Activated T-cell treated with anti-CD3 and anti-CD28 coated beads, Interleukin-2, amount 50 U/mL, for 24 hours (primary cell): ENCODE data around the gene ADGRD1.

ENCODE experiments used
- DNase-seq: peaks from one replicate; pipeline ENCODE4 v3.0.0-alpha.2; 2020
- H3K27ac Mint-ChIP-seq: 2 replicates; pipeline ENCODE4 v1.8.0; 2020; ENCODE audit warnings: mild to moderate bottlenecking, mixed read lengths
- H3K27me3 Mint-ChIP-seq: 2 replicates; pipeline ENCODE4 v1.8.0; 2020; ENCODE audit warnings: mixed read lengths
- H3K36me3 Mint-ChIP-seq: 2 replicates; pipeline ENCODE4 v1.8.0; 2020; ENCODE audit warnings: low read depth, mixed read lengths
- H3K4me1 Mint-ChIP-seq: 2 replicates; pipeline ENCODE4 v1.8.0; 2020; ENCODE audit warnings: low read depth, mixed read lengths
- H3K4me3 Mint-ChIP-seq: 2 replicates; pipeline ENCODE4 v1.8.0; 2020; ENCODE audit warnings: mild to moderate bottlenecking, moderate library complexity, mixed read lengths
- H3K9me3 Mint-ChIP-seq: 2 replicates; pipeline ENCODE4 v1.8.0; 2020; ENCODE audit warnings: mixed read lengths

The ADGRD1 gene

DNA sequence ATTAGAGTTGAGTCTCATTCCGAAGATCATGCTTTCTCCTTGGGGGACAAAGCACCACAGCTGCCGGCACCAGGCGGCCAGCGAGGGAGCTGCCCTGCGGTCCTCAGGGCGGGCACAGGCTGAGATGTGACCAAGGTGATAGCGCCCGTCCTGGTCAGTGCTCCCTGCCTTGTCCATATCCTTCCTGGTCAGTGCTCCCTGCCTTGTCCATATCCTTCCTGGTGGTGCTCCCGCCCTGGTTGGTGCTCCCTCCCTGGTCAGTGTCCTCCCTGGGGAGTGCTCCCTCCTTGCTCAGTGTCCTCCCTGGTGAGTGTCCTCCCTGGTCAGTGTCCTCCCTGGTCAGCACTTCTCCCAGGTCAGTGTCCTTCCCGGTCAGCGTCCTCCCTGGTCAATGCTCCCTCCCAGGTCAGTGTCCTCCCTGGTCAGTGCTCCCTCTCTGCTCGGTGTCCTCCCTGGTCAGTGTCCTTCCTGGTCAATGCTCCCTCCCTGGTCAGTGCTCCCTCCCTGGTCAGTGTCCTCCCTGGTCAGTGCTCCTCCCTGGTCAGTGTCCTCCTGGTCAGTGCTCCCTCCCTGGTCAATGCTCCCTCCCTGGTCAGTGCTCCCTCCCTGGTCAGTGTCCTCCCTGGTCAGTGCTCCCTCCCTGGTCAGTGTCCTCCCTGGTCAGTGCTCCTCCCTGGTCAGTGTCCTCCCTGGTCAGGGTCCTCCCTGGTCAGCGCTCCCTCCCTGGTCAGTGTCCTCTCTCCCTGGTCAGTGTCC is 92.2 kb downstream of the ADGRD1 start:
- Mint-ChIP-seq H3K9me3 (no peaks in the 10 kb centered on the region), H3K4me1 (no peaks in the 10 kb centered on the region), H3K27ac (no peak overlapping the region), H3K36me3 (no peaks in the 10 kb centered on the region), H3K4me3 (no peak overlapping the region), H3K27me3 (no peaks in the 10 kb centered on the region)
- DNase-seq: no peak

GRCh38 chr12:131046813-131047788 is 93.4 kb downstream of the ADGRD1 start:
- H3K9me3 Mint-ChIP-seq: no peaks in the 10 kb centered on the region
- no peaks in the 10 kb centered on the region for H3K4me1 Mint-ChIP-seq
- H3K27ac Mint-ChIP-seq: no peak overlapping the region
- H3K27me3 Mint-ChIP-seq: peaks cover 3% of the 10 kb centered on the region
- DNase-seq: no peak
- no peak overlapping the region for H3K4me3 Mint-ChIP-seq
- H3K36me3 Mint-ChIP-seq: no peaks in the 10 kb centered on the region

GRCh38 chr12:131047789-131048610 is 94.3 kb downstream of the ADGRD1 start:
- no peak for DNase-seq
- H3K9me3 Mint-ChIP-seq: no peaks in the 10 kb centered on the region
- peaks cover 3% of the 10 kb centered on the region for H3K27me3 Mint-ChIP-seq
- H3K4me1 Mint-ChIP-seq: no peaks in the 10 kb centered on the region
- H3K27ac Mint-ChIP-seq: no peak overlapping the region
- no peak overlapping the region for H3K4me3 Mint-ChIP-seq
- no peaks in the 10 kb centered on the region for H3K36me3 Mint-ChIP-seq

DNA sequence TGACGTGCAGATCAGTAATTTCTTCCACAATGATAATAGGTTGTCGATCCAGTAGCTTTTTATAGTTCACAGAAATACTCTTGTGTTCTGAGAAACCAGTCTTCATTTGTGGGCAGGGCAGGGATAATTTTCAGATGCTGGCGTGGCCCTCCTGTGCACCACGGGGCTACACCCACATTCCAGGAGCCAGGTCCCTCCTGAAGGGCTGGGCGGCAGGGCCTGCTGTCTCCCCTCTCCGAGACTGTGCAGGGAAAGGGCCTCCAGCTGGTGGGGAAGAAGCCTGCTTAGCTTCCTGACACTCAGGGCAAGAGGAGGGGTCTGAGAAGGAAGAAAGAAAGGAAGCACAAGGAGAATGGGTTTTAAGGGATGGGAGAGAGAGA is 94.9 kb downstream of the ADGRD1 start:
- Mint-ChIP-seq H3K4me3 (no peak overlapping the region), H3K9me3 (no peaks in the 10 kb centered on the region), H3K4me1 (no peaks in the 10 kb centered on the region), H3K27ac (no peak overlapping the region), H3K36me3 (no peaks in the 10 kb centered on the region), H3K27me3 (peaks cover 6% of the 10 kb centered on the region)
- DNase-seq: no peak

GRCh38 chr12:131049002-131049401 is 95.3 kb downstream of the ADGRD1 start:
- Mint-ChIP-seq H3K36me3 (no peaks in the 10 kb centered on the region), H3K4me3 (no peak overlapping the region), H3K4me1 (no peaks in the 10 kb centered on the region), H3K9me3 (no peaks in the 10 kb centered on the region), H3K27me3 (peaks cover 6% of the 10 kb centered on the region), H3K27ac (no peak overlapping the region)
- no peak for DNase-seq

DNA sequence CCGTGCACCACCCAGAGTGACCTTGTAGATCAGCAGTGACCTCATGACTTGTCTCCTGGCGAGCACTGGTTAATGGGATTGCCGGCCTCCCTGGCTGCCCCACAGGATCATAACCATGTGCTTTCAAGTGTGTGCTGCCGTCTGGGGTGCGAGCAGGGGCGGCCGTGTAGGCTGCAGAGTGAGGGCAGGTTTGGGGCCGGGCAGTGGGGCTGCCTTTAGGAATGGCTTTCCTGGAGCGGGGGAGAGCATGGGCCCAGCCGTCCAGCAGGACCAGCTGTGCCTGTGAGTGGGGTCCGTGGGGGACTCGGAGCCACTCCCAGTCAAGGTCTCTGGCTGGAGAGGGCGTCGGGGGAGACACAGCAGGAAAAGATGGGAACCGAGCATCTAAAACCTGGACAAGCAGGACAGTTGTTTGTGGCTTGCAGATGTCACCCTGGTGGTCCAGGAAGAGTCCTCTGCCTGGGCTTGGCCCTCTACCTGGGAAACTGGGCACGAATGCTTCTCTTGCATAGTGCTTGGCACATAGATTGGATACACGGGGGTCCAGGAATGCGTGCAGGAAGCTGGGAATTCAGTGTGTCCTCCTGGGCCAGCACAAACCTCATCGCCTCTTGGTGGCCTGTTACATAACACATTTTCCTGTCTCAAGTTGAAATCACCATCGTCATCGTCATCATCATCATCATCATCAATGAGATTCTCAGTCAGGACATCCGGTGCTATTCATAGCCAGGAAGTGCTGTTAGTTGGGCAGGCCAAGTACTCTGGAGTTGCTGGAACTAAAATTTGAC is 96.0 kb downstream of the ADGRD1 start:
- no peak for DNase-seq
- H3K27ac Mint-ChIP-seq: no peak overlapping the region
- H3K4me3 Mint-ChIP-seq: no peak overlapping the region
- H3K27me3 Mint-ChIP-seq: peaks cover 6% of the 10 kb centered on the region
- H3K9me3 Mint-ChIP-seq: no peaks in the 10 kb centered on the region
- H3K4me1 Mint-ChIP-seq: no peaks in the 10 kb centered on the region
- H3K36me3 Mint-ChIP-seq: no peaks in the 10 kb centered on the region

DNA sequence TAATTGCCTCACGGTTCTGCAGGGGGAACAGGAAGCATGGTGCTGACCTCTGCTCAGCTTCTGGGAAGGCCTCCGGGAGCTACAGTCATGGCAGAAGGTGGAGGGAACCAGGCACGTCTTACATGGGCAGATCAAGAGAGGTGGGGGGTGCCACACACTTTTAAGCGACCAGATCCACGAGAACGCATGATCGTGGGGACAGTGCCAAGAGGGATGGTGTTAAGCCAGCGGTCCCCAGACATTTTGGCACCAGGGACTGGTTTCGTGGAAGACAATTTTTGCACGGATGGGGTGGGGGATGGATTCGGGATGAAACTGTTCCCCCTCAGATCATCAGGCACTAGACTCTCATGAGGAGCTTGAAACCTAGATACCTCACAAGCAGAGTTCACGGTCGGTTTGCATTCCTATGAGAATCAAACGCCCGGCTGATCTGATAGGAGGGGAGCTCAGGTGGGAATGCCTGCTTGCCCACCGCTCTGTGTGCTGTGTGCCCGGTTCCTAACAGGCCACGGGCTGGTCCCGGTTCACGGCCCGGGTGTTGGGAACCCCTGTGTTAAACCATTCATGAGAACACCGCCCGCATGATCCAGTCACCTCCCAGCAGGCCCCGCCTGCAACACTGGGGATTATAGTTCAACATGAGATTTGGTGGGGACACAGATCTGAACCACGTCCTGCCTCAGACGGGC is 96.9 kb downstream of the ADGRD1 start:
- H3K27ac Mint-ChIP-seq: no peak overlapping the region
- no peak overlapping the region for H3K4me3 Mint-ChIP-seq
- H3K27me3 Mint-ChIP-seq: peaks cover 6% of the 10 kb centered on the region
- H3K36me3 Mint-ChIP-seq: no peaks in the 10 kb centered on the region
- no peaks in the 10 kb centered on the region for H3K9me3 Mint-ChIP-seq
- H3K4me1 Mint-ChIP-seq: peaks cover under 1% of the 10 kb centered on the region
- DNase-seq: no peak

DNA sequence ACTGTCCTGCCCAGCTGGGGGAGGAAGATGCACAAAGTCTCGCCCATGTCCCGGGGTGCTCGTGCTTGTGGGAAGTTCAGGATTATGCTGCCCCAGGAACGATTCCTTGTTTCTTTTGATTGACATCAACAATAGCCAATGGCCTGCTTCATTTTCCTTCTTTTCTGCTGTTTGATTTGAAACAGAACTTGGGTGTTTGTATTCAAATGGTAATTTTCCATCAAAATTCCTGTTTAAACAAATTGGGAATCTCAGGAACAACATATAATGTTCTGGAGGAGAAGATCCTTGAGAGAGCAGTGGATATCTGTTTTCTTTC is 97.4 kb downstream of the ADGRD1 start:
- Mint-ChIP-seq H3K36me3 (no peaks in the 10 kb centered on the region), H3K9me3 (no peaks in the 10 kb centered on the region), H3K4me3 (no peak overlapping the region), H3K27me3 (peaks cover 6% of the 10 kb centered on the region), H3K27ac (no peak overlapping the region), H3K4me1 (peaks cover 2% of the 10 kb centered on the region)
- DNase-seq: no peak

DNA sequence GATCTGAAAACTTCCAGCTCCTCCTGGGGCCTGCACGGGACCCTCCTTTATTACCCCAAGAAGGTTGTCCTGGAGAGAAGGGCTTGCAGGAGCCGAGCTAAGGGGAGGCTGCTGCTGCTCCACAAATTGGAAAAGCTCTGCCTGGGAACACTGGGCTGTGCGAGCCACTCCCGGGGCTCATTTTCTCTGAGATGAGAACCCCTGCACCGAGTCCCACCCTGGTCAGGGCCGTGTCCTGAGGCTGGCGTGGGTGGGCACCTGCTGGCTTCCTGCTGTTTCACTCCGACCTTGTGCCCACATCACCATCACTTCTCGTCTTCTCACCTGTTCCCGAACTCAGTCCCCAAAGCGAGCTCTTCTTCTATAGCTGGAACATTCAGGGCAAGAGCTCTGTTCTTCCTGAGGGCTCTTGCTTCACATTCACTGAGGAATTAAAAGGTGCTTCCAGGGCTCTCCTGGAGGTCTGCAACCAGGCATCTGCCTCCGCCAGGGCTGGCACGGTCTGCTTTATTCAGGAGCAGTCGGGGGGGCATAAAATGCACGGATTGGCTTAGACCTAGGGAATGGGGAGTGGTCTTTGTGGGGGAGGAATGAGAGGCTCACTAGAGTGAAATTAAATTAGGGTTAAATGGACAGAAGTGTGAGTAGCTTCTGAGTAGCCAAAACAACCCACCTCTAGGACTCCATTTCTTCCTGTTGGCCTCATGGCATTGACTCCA is 98.5 kb downstream of the ADGRD1 start:
- Mint-ChIP-seq H3K36me3 (no peaks in the 10 kb centered on the region), H3K4me3 (no peak overlapping the region), H3K9me3 (no peaks in the 10 kb centered on the region), H3K4me1 (peaks cover 2% of the 10 kb centered on the region), H3K27ac (no peak overlapping the region), H3K27me3 (peaks cover 6% of the 10 kb centered on the region)
- DNase-seq: no peak

DNA sequence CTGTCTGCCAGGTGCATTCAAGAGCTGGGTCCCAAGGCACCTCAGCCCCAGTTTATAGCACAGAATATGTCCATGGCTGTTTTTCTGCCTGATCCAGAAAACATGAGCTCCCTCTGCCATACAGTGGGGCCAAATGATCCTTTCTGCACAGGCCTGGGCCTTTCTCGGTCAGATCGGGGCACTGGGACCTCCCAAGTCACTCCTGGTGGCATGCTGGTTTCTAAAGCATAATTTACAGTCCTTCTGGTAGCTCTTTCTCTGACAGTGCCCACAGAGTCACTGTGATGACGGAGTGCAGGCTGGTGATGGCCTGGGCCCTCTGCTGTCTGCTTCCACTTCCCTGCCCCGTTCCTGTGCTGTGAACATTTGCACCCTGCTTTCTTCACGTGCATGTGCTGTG is 99.2 kb downstream of the ADGRD1 start:
- Mint-ChIP-seq H3K4me3 (no peak overlapping the region), H3K36me3 (no peaks in the 10 kb centered on the region), H3K27me3 (peaks cover 6% of the 10 kb centered on the region), H3K27ac (no peak overlapping the region), H3K4me1 (peaks cover 2% of the 10 kb centered on the region), H3K9me3 (no peaks in the 10 kb centered on the region)
- DNase-seq: no peak

- DNase-seq: no peak
- Mint-ChIP-seq H3K27me3 (peaks cover 6% of the 10 kb centered on the region), H3K9me3 (no peaks in the 10 kb centered on the region), H3K36me3 (no peaks in the 10 kb centered on the region), H3K4me1 (peaks cover 2% of the 10 kb centered on the region), H3K4me3 (no peak overlapping the region), H3K27ac (no peak overlapping the region)
Observed at GRCh38 chr12:131053567-131053966, 99.9 kb downstream of the ADGRD1 start.

DNA sequence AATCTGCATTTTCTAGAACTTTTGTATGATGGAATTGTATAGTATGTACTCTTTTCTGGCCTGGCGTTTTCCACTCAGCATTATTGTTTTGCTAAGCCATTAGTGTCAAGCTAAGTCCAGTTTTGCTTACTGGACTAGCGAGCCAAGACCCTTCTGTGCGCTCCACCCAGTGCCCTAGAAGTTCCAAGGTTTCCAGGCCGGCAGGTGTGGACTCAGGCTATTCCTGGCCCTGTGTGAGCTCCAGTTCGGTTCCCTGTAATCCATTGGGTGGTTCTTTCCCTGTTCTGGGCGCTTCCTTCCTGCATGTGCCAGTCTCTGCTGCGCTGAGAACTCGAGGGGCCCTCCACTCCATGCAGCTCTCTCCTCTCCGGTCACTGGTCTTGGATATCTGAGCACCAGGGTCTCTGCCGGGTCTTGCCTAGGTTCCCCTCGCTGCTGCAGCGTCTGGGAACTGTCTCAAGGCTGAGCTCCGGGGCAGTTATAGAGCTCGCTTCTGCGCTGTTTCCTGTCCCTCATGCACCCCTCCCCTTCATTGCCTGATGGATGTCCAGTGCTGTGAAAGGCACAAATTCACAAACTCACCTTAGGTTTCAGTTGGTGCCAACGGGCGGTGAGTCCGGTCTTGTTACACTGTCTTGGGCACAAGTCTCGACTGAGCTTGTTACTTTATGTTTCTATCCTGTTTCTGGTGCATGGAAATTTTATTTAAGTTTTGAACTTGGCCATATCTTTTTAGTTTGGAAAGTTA is 100.8 kb downstream of the ADGRD1 start:
- Mint-ChIP-seq H3K4me3 (no peak overlapping the region), H3K4me1 (peaks cover 2% of the 10 kb centered on the region), H3K9me3 (no peaks in the 10 kb centered on the region), H3K27ac (no peak overlapping the region), H3K36me3 (no peaks in the 10 kb centered on the region), H3K27me3 (peaks cover 6% of the 10 kb centered on the region)
- no peak for DNase-seq

GRCh38 chr12:131055093-131055465 is 101.4 kb downstream of the ADGRD1 start:
- Mint-ChIP-seq H3K4me1 (peaks cover 2% of the 10 kb centered on the region), H3K9me3 (no peaks in the 10 kb centered on the region), H3K4me3 (no peak overlapping the region), H3K27ac (no peak overlapping the region), H3K27me3 (peaks cover 6% of the 10 kb centered on the region), H3K36me3 (no peaks in the 10 kb centered on the region)
- DNase-seq: no peak
